Stimulated activated CD8-positive, alpha-beta memory T cell treated with anti-CD3 and anti-CD28 coated beads, Interleukin-2, amount 100 ng/mL, for 1 hour (primary cell): ENCODE results near the gene MYO7A.

Source experiments
- DNase-seq, 2 donors: peaks; one replicate each; pipeline ENCODE4 v3.0.0-alpha.2; 2020; ENCODE audit warnings: low read depth in 2 of 2

Gene MYO7A

GRCh38 chr11:77200351-77201268, 72.6 kb downstream of the MYO7A start:
- DNase-seq, result no peak

- no peak for DNase-seq
These were observed 73.3 kb downstream of the MYO7A start for GRCh38 chr11:77201370-77201769.

- DNase-seq, result no peak
These were observed 74.2 kb downstream of the MYO7A start for GRCh38 chr11:77201991-77202841.

- no peak for DNase-seq
These were observed 75.2 kb downstream of the MYO7A start for GRCh38 chr11:77202941-77203900.

GRCh38 chr11:77203901-77204753, 76.1 kb downstream of the MYO7A start:
- no peak for DNase-seq

- no peak for DNase-seq
These were observed 76.9 kb downstream of the MYO7A start for GRCh38 chr11:77204754-77205466.

- DNase-seq, result no peak
These were observed 77.6 kb downstream of the MYO7A start for GRCh38 chr11:77205467-77206263.

- DNase-seq, result no peak
These were observed 78.4 kb downstream of the MYO7A start for GRCh38 chr11:77206264-77207018.

- DNase-seq, result no peak
These were observed 79.0 kb downstream of the MYO7A start for GRCh38 chr11:77207019-77207485.

- DNase-seq, result no peak
These were observed 79.7 kb downstream of the MYO7A start for GRCh38 chr11:77207618-77208313.

GRCh38 chr11:77208535-77208934, 80.5 kb downstream of the MYO7A start:
- DNase-seq, result no peak

GRCh38 chr11:77209663-77210062, 81.6 kb downstream of the MYO7A start:
- no peak for DNase-seq

- no peak for DNase-seq
These were observed 83.0 kb downstream of the MYO7A start for GRCh38 chr11:77211040-77211451.

GRCh38 chr11:77211594-77212251, 83.7 kb downstream of the MYO7A start:
- DNase-seq, result no peak

GRCh38 chr11:77212314-77213007, 84.4 kb downstream of the MYO7A start:
- no peak for DNase-seq

- DNase-seq, result no peak
These were observed 85.1 kb downstream of the MYO7A start for GRCh38 chr11:77213029-77213579.
